Activated T-cell treated with anti-CD3 and anti-CD28 coated beads, Interleukin-2, amount 50 U/mL, for 4 hours (primary cell): ENCODE results near the gene ZFYVE28. TPM values are rescaled to one million over a fixed set of nuclear protein-coding genes. Genes with fewer than 3 reads are reported as not detected.

Source experiments
- ATAC-seq, 2 donors: fragments of 200-7000 bp; cut with Tn5 transposase; one replicate each; pipeline ENCODE4 v1.10.0; 2021
- DNase-seq: peaks from one replicate; pipeline ENCODE4 v3.0.0-alpha.2; 2020
- H3K27me3 Mint-ChIP-seq: one replicate; pipeline ENCODE4 v1.8.0; 2021; ENCODE audit warnings: low read depth, mixed read lengths
- H3K36me3 Mint-ChIP-seq: one replicate; pipeline ENCODE4 v1.8.0; 2022; ENCODE audit warnings: mixed read lengths; ENCODE audit not compliant: insufficient read depth
- H3K4me1 Mint-ChIP-seq: one replicate; pipeline ENCODE4 v1.8.0; 2021; ENCODE audit warnings: low read depth, mixed read lengths
- H3K4me3 Mint-ChIP-seq: one replicate; pipeline ENCODE4 v1.8.0; 2021; ENCODE audit warnings: mild to moderate bottlenecking, moderate library complexity, mixed read lengths
- H3K9me3 Mint-ChIP-seq: one replicate; pipeline ENCODE4 v1.8.0; 2021; ENCODE audit warnings: mixed read lengths
- total RNA-seq, 3 donors: library from RNA; stranded (reverse); gene quantifications; one replicate each; pipeline ENCODE4 v1.2.1, GENCODE V29; 2021

The ZFYVE28 gene
- total RNA-seq, 3 donors from 2014 or later: 7.0 to 10.1 (median 7.1) TPM

GRCh38 chr4:2413821-2414610, 4.4 kb downstream of the ZFYVE28 start:
- H3K4me3 Mint-ChIP-seq: peak overlapping the region; percentile 67

GRCh38 chr4:2412885-2413716, 5.3 kb downstream of the ZFYVE28 start:
- Mint-ChIP-seq H3K36me3 (no peaks in the 10 kb centered on the region), H3K4me1 (peaks cover 68% of the 10 kb centered on the region), H3K4me3 (peak overlapping the region; percentile 67), H3K27me3 (peaks cover 5% of the 10 kb centered on the region), H3K9me3 (no peaks in the 10 kb centered on the region)
- ATAC-seq: peak; percentile 75 to 77
- peak; percentile 75 for DNase-seq

More at GRCh38 chr4:2413821-2414610, 4.4 kb downstream of the ZFYVE28 start:
- DNase-seq (no peak), ATAC-seq (no peak)
- Mint-ChIP-seq H3K4me1 (peaks cover 60% of the 10 kb centered on the region), H3K36me3 (no peaks in the 10 kb centered on the region), H3K27me3 (peaks cover 5% of the 10 kb centered on the region), H3K9me3 (no peaks in the 10 kb centered on the region)

GRCh38 chr4:2412534-2412884, 5.9 kb downstream of the ZFYVE28 start:
- ATAC-seq (peak; percentile 64 to 68), DNase-seq (peak; percentile 49)
- peaks cover 4% of the 10 kb centered on the region for H3K27me3 Mint-ChIP-seq
- H3K4me3 Mint-ChIP-seq: peak overlapping the region; percentile 67
- H3K9me3 Mint-ChIP-seq: no peaks in the 10 kb centered on the region
- H3K4me1 Mint-ChIP-seq: peaks cover 73% of the 10 kb centered on the region
- no peaks in the 10 kb centered on the region for H3K36me3 Mint-ChIP-seq

GRCh38 chr4:2411786-2412510, 6.5 kb downstream of the ZFYVE28 start:
- no peak for ATAC-seq
- peaks cover 76% of the 10 kb centered on the region for H3K4me1 Mint-ChIP-seq
- no peak for DNase-seq
- peaks cover 4% of the 10 kb centered on the region for H3K27me3 Mint-ChIP-seq
- H3K9me3 Mint-ChIP-seq: no peaks in the 10 kb centered on the region
- no peaks in the 10 kb centered on the region for H3K36me3 Mint-ChIP-seq
- peak overlapping the region; percentile 67 for H3K4me3 Mint-ChIP-seq

DNA sequence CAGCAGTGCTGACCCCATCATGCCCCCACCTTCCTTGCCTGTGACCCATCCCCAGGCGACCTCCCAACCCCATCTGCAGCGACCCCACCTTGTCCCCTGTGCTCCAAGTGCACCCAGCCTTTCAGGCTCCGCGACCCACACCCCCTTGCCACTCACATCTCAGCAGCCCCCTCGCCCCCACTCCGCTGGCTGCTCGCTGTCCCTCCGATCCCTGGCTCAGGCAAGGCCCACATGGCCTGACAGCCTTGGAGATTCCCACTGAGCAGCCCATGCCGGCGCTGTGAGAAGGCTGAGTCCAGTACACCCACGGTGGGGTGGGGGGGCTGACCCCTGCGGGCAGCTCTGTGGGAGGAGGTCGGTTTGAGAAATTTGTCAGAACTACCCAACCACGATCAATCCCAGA, 9.1 kb downstream of the ZFYVE28 start:
- DNase-seq (no peak), ATAC-seq (no peak)
- Mint-ChIP-seq H3K9me3 (no peaks in the 10 kb centered on the region), H3K4me1 (peaks cover 63% of the 10 kb centered on the region), H3K36me3 (no peaks in the 10 kb centered on the region), H3K27me3 (no peaks in the 10 kb centered on the region), H3K4me3 (no peak overlapping the region)

DNA sequence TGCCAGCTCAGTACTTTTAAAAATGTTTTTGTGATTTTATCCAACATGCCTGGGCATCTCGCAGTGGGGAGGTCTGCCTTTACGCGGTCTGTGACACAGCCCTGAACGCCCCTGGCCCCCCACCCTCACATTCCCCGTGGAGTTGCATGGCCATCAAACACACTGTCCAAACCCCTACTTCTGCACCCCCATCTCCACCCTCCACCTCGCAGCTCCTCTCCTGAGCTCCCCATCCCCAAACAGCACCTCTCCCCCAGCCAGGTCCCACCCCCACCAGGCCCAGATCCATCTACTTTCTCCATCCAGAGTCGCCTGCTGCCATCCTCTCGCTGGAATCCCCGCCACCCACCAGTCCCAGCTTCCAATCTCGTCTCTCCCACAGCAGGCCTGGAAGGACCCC, 9.5 kb downstream of the ZFYVE28 start:
- Mint-ChIP-seq H3K4me1 (peaks cover 61% of the 10 kb centered on the region), H3K4me3 (no peak overlapping the region), H3K36me3 (no peaks in the 10 kb centered on the region), H3K27me3 (no peaks in the 10 kb centered on the region), H3K9me3 (no peaks in the 10 kb centered on the region)
- DNase-seq (no peak), ATAC-seq (no peak)

DNA sequence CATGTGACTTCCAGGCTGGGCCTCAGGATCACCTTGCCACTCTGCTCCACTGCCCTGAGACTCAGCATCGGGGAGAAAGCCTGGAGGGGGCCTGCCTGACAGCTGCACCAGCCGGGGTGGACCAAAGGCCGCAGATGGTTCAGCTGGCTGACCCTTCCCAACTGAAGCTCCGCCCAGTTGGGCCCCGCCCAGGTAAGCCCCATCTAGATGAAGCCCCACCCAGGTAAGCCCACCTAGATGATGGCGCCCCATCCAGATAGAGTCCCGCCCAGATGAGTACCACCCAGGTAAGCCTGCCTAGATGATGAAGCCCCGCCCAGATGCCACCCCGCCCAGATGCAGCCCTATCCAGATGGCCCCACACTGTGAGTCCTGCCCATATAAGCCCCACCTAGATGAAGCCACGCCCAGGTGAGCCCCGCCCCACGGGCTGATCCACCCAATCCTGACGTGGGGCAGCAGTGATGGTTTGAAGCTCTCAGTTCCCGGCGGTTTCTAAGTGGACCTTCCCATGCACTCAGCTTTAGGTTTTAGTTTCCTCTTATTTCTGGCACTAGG, 10.0 kb downstream of the ZFYVE28 start:
- Mint-ChIP-seq H3K9me3 (no peaks in the 10 kb centered on the region), H3K4me1 (peaks cover 56% of the 10 kb centered on the region), H3K27me3 (no peaks in the 10 kb centered on the region), H3K4me3 (no peak overlapping the region), H3K36me3 (no peaks in the 10 kb centered on the region)
- ATAC-seq (no peak), DNase-seq (no peak)

- no peaks in the 10 kb centered on the region for H3K36me3 Mint-ChIP-seq
- peak overlapping the region; percentile 16 for H3K4me3 Mint-ChIP-seq
- ATAC-seq (no peak), DNase-seq (no peak)
- peaks cover 51% of the 10 kb centered on the region for H3K4me1 Mint-ChIP-seq
- no peaks in the 10 kb centered on the region for H3K9me3 Mint-ChIP-seq
- H3K27me3 Mint-ChIP-seq: no peaks in the 10 kb centered on the region
Measured at GRCh38 chr4:2407991-2408342, 10.5 kb downstream of the ZFYVE28 start.

DNA sequence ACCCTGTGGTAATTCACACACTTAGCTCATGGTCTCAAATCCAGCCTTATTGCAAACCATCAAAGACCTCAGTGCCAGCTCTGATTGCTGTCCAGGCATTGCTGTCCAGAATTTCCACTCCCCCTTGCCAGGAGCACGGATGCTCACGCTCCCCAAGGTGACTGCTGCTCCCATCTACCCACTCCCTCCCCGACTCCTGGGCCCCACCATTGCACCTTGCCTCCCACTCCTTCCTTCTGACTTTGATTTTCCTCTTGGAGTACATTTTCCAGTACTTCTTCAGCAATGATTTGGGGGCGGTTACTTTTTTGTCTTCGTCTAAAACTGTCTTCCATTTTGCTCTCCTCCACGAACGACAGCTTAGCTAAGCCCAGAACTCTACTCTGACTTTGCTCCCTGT, 11.5 kb downstream of the ZFYVE28 start:
- ATAC-seq: no peak
- no peaks in the 10 kb centered on the region for H3K9me3 Mint-ChIP-seq
- no peaks in the 10 kb centered on the region for H3K36me3 Mint-ChIP-seq
- no peaks in the 10 kb centered on the region for H3K27me3 Mint-ChIP-seq
- peaks cover 50% of the 10 kb centered on the region for H3K4me1 Mint-ChIP-seq
- no peak for DNase-seq
- no peak overlapping the region for H3K4me3 Mint-ChIP-seq

GRCh38 chr4:2406406-2406805, 12.0 kb downstream of the ZFYVE28 start:
- no peak for DNase-seq
- H3K4me3 Mint-ChIP-seq: no peak overlapping the region
- no peaks in the 10 kb centered on the region for H3K36me3 Mint-ChIP-seq
- H3K27me3 Mint-ChIP-seq: no peaks in the 10 kb centered on the region
- ATAC-seq: no peak
- peaks cover 50% of the 10 kb centered on the region for H3K4me1 Mint-ChIP-seq
- no peaks in the 10 kb centered on the region for H3K9me3 Mint-ChIP-seq

GRCh38 chr4:2402941-2403340, 15.5 kb downstream of the ZFYVE28 start:
- ATAC-seq: no peak
- H3K9me3 Mint-ChIP-seq: no peaks in the 10 kb centered on the region
- H3K36me3 Mint-ChIP-seq: no peaks in the 10 kb centered on the region
- no peak for DNase-seq
- no peak overlapping the region for H3K4me3 Mint-ChIP-seq
- no peaks in the 10 kb centered on the region for H3K27me3 Mint-ChIP-seq
- H3K4me1 Mint-ChIP-seq: peaks cover 37% of the 10 kb centered on the region

GRCh38 chr4:2402048-2402842, 16.2 kb downstream of the ZFYVE28 start:
- no peaks in the 10 kb centered on the region for H3K36me3 Mint-ChIP-seq
- peak; percentile 64 to 78 for ATAC-seq
- peaks cover 33% of the 10 kb centered on the region for H3K4me1 Mint-ChIP-seq
- no peaks in the 10 kb centered on the region for H3K27me3 Mint-ChIP-seq
- no peak for DNase-seq
- H3K4me3 Mint-ChIP-seq: peak overlapping the region; percentile 67
- H3K9me3 Mint-ChIP-seq: no peaks in the 10 kb centered on the region

DNA sequence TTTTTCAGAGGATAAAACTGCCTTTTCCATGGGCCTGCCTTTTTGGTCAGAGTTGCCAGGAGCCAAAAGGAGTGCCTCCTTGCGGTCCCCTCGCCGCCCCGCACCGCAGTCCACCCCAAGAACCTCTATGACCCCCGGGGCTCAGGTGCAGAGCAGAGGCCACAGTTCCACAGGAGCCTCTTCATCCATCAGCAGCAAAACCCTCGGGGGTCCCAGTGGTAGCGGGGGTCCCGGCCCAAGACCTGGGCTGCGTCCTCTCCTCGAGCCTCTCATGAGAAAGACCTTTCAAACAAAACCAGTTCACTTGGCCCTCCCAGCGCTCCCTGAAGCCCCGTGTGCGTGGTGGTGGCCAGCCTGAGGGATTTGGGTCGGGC, 16.8 kb downstream of the ZFYVE28 start:
- peak overlapping the region; percentile 67 for H3K4me3 Mint-ChIP-seq
- peaks cover 26% of the 10 kb centered on the region for H3K4me1 Mint-ChIP-seq
- no peaks in the 10 kb centered on the region for H3K9me3 Mint-ChIP-seq
- ATAC-seq: no peak
- no peaks in the 10 kb centered on the region for H3K36me3 Mint-ChIP-seq
- no peak for DNase-seq
- H3K27me3 Mint-ChIP-seq: no peaks in the 10 kb centered on the region
